ENCODE measurements around the gene HIF3A. TPM values are rescaled to one million over a fixed set of nuclear protein-coding genes. Genes with fewer than 3 reads are reported as not detected.

The HIF3A gene
- total RNA-seq, 1 donor from 2014 or later: 79.3 TPM

- no peaks in the 10 kb centered on the region for H3K9me3 ChIP-seq (ENCODE audit: control insufficient read depth in 3 of 3, low read length in 3 of 3)
- no peak overlapping the region for H3K9ac ChIP-seq (ENCODE audit: low read depth in 1 of 3, low read length in 3 of 3)
- H3K27ac ChIP-seq (ENCODE audit: low read depth, low read length): no peak overlapping the region
- peaks cover 28 to 41% (median 34%) of the 10 kb centered on the region in 3 donors for H3K4me1 ChIP-seq (ENCODE audit: control insufficient read depth in 3 of 3, insufficient read depth in 3 of 3, low read length in 3 of 3)
- H3K4me3 ChIP-seq (ENCODE audit: low read length in 3 of 3): no peak overlapping the region
- no peaks in the 10 kb centered on the region for H3K27me3 ChIP-seq (ENCODE audit: control insufficient read depth in 3 of 3, insufficient read depth in 3 of 3, low read length in 3 of 3)
- H3K36me3 ChIP-seq (ENCODE audit: control insufficient read depth in 3 of 3, insufficient read depth in 3 of 3, low read length in 3 of 3): peaks cover 29 to 42% (median 33%) of the 10 kb centered on the region in 3 donors
These were observed 57.1 kb downstream of the HIF3A start for GRCh38 chr19:46353730-46354528.

GRCh38 chr19:46355234-46356148 lies 58.6 kb downstream of the HIF3A start:
- no peak overlapping the region for H3K4me3 ChIP-seq (ENCODE audit: low read length in 3 of 3)
- H3K4me1 ChIP-seq (ENCODE audit: control insufficient read depth in 3 of 3, insufficient read depth in 3 of 3, low read length in 3 of 3): peaks cover 14 to 26% (median 18%) of the 10 kb centered on the region in 3 donors
- no peaks in the 10 kb centered on the region for H3K27me3 ChIP-seq (ENCODE audit: control insufficient read depth in 3 of 3, insufficient read depth in 3 of 3, low read length in 3 of 3)
- H3K36me3 ChIP-seq (ENCODE audit: control insufficient read depth in 3 of 3, insufficient read depth in 3 of 3, low read length in 3 of 3): peaks cover 29 to 42% (median 33%) of the 10 kb centered on the region in 3 donors
- no peak overlapping the region for H3K27ac ChIP-seq (ENCODE audit: low read depth, low read length)
- H3K9ac ChIP-seq (ENCODE audit: low read depth in 1 of 3, low read length in 3 of 3): no peak overlapping the region
- H3K9me3 ChIP-seq (ENCODE audit: control insufficient read depth in 3 of 3, low read length in 3 of 3): no peaks in the 10 kb centered on the region

GRCh38 chr19:46356149-46357055 lies 59.6 kb downstream of the HIF3A start:
- H3K36me3 ChIP-seq (ENCODE audit: control insufficient read depth in 3 of 3, insufficient read depth in 3 of 3, low read length in 3 of 3): peaks cover 29 to 42% (median 33%) of the 10 kb centered on the region in 3 donors
- H3K27ac ChIP-seq (ENCODE audit: low read depth, low read length): no peak overlapping the region
- no peak overlapping the region for H3K9ac ChIP-seq (ENCODE audit: low read depth in 1 of 3, low read length in 3 of 3)
- H3K27me3 ChIP-seq (ENCODE audit: control insufficient read depth in 3 of 3, insufficient read depth in 3 of 3, low read length in 3 of 3): no peaks in the 10 kb centered on the region
- H3K9me3 ChIP-seq (ENCODE audit: control insufficient read depth in 3 of 3, low read length in 3 of 3): no peaks in the 10 kb centered on the region
- H3K4me1 ChIP-seq (ENCODE audit: control insufficient read depth in 3 of 3, insufficient read depth in 3 of 3, low read length in 3 of 3): peaks cover 5 to 17% (median 9%) of the 10 kb centered on the region in 3 donors
- H3K4me3 ChIP-seq (ENCODE audit: low read length in 3 of 3): no peak overlapping the region

GRCh38 chr19:46357846-46358583 lies 61.2 kb downstream of the HIF3A start:
- Histone ChIP-seq H3K36me3 (ENCODE audit: control insufficient read depth in 3 of 3, insufficient read depth in 3 of 3, low read length in 3 of 3) (peaks cover 28 to 37% (median 30%) of the 10 kb centered on the region in 3 donors), H3K4me3 (ENCODE audit: low read length in 3 of 3) (no peak overlapping the region), H3K9ac (ENCODE audit: low read depth in 1 of 3, low read length in 3 of 3) (no peak overlapping the region), H3K27ac (ENCODE audit: low read depth, low read length) (no peak overlapping the region), H3K4me1 (ENCODE audit: control insufficient read depth in 3 of 3, insufficient read depth in 3 of 3, low read length in 3 of 3) (peaks cover 0 to 6% (median 0%) of the 10 kb centered on the region in 3 donors), H3K27me3 (ENCODE audit: control insufficient read depth in 3 of 3, insufficient read depth in 3 of 3, low read length in 3 of 3) (no peaks in the 10 kb centered on the region), H3K9me3 (ENCODE audit: control insufficient read depth in 3 of 3, low read length in 3 of 3) (no peaks in the 10 kb centered on the region)

- Histone ChIP-seq H3K9ac (ENCODE audit: low read depth in 1 of 3, low read length in 3 of 3) (no peak overlapping the region), H3K36me3 (ENCODE audit: control insufficient read depth in 3 of 3, insufficient read depth in 3 of 3, low read length in 3 of 3) (peaks cover 6 to 20% (median 8%) of the 10 kb centered on the region in 3 donors), H3K4me3 (ENCODE audit: low read length in 3 of 3) (no peak overlapping the region), H3K9me3 (ENCODE audit: control insufficient read depth in 3 of 3, low read length in 3 of 3) (no peaks in the 10 kb centered on the region), H3K27me3 (ENCODE audit: control insufficient read depth in 3 of 3, insufficient read depth in 3 of 3, low read length in 3 of 3) (no peaks in the 10 kb centered on the region), H3K4me1 (ENCODE audit: control insufficient read depth in 3 of 3, insufficient read depth in 3 of 3, low read length in 3 of 3) (no peaks in the 10 kb centered on the region), H3K27ac (ENCODE audit: low read depth, low read length) (no peak overlapping the region)
These were observed 65.1 kb downstream of the HIF3A start for GRCh38 chr19:46361915-46362314.

- no peaks in the 10 kb centered on the region for H3K27me3 ChIP-seq (ENCODE audit: control insufficient read depth in 3 of 3, insufficient read depth in 3 of 3, low read length in 3 of 3)
- no peak overlapping the region for H3K9ac ChIP-seq (ENCODE audit: low read depth in 1 of 3, low read length in 3 of 3)
- H3K4me3 ChIP-seq (ENCODE audit: low read length in 3 of 3): no peak overlapping the region
- no peaks in the 10 kb centered on the region for H3K4me1 ChIP-seq (ENCODE audit: control insufficient read depth in 3 of 3, insufficient read depth in 3 of 3, low read length in 3 of 3)
- H3K36me3 ChIP-seq (ENCODE audit: control insufficient read depth in 3 of 3, insufficient read depth in 3 of 3, low read length in 3 of 3): peaks cover 10 to 18% (median 10%) of the 10 kb centered on the region in 3 donors
- H3K9me3 ChIP-seq (ENCODE audit: control insufficient read depth in 3 of 3, low read length in 3 of 3): no peaks in the 10 kb centered on the region
- H3K27ac ChIP-seq (ENCODE audit: low read depth, low read length): no peak overlapping the region
These were observed 67.5 kb downstream of the HIF3A start for GRCh38 chr19:46364359-46364758.

GRCh38 chr19:46365561-46365960 lies 68.7 kb downstream of the HIF3A start:
- peaks cover 10 to 21% (median 10%) of the 10 kb centered on the region in 3 donors for H3K36me3 ChIP-seq (ENCODE audit: control insufficient read depth in 3 of 3, insufficient read depth in 3 of 3, low read length in 3 of 3)
- H3K27ac ChIP-seq (ENCODE audit: low read depth, low read length): no peak overlapping the region
- no peak overlapping the region for H3K9ac ChIP-seq (ENCODE audit: low read depth in 1 of 3, low read length in 3 of 3)
- no peaks in the 10 kb centered on the region for H3K9me3 ChIP-seq (ENCODE audit: control insufficient read depth in 3 of 3, low read length in 3 of 3)
- no peak overlapping the region for H3K4me3 ChIP-seq (ENCODE audit: low read length in 3 of 3)
- no peaks in the 10 kb centered on the region for H3K4me1 ChIP-seq (ENCODE audit: control insufficient read depth in 3 of 3, insufficient read depth in 3 of 3, low read length in 3 of 3)
- H3K27me3 ChIP-seq (ENCODE audit: control insufficient read depth in 3 of 3, insufficient read depth in 3 of 3, low read length in 3 of 3): no peaks in the 10 kb centered on the region

GRCh38 chr19:46366620-46367292 lies 69.9 kb downstream of the HIF3A start:
- H3K36me3 ChIP-seq (ENCODE audit: control insufficient read depth in 3 of 3, insufficient read depth in 3 of 3, low read length in 3 of 3): peaks cover 10 to 23% (median 12%) of the 10 kb centered on the region in 3 donors

More at GRCh38 chr19:46366620-46367292, 69.9 kb downstream of the HIF3A start:
- H3K9ac ChIP-seq (ENCODE audit: low read depth in 1 of 3, low read length in 3 of 3): no peak overlapping the region
- no peak overlapping the region for H3K27ac ChIP-seq (ENCODE audit: low read depth, low read length)
- H3K9me3 ChIP-seq (ENCODE audit: control insufficient read depth in 3 of 3, low read length in 3 of 3): no peaks in the 10 kb centered on the region
- H3K4me3 ChIP-seq (ENCODE audit: low read length in 3 of 3): no peak overlapping the region
- peaks cover 0 to 7% (median 3%) of the 10 kb centered on the region in 3 donors for H3K4me1 ChIP-seq (ENCODE audit: control insufficient read depth in 3 of 3, insufficient read depth in 3 of 3, low read length in 3 of 3)
- no peaks in the 10 kb centered on the region for H3K27me3 ChIP-seq (ENCODE audit: control insufficient read depth in 3 of 3, insufficient read depth in 3 of 3, low read length in 3 of 3)
